C4-2B (cell line): ENCODE measurements around the gene SHC1.

Source experiments
- ZFX ChIP-seq: fragments of 450-650 bp; IDR thresholded peaks from 2 replicates; pipeline ENCODE4 v1.6.1; 2017
- TF ChIP-seq, protein P1 (sequence below): fragments of 450-650 bp; conservative IDR thresholded peaks from 2 replicates; pipeline ENCODE4 v1.5.1; 2017; ENCODE audit warnings: mild to moderate bottlenecking

GRCh38 chr1:154971341-154971998 lies 923 bp upstream of the SHC1 start:
- TF ChIP-seq, protein P1, sequence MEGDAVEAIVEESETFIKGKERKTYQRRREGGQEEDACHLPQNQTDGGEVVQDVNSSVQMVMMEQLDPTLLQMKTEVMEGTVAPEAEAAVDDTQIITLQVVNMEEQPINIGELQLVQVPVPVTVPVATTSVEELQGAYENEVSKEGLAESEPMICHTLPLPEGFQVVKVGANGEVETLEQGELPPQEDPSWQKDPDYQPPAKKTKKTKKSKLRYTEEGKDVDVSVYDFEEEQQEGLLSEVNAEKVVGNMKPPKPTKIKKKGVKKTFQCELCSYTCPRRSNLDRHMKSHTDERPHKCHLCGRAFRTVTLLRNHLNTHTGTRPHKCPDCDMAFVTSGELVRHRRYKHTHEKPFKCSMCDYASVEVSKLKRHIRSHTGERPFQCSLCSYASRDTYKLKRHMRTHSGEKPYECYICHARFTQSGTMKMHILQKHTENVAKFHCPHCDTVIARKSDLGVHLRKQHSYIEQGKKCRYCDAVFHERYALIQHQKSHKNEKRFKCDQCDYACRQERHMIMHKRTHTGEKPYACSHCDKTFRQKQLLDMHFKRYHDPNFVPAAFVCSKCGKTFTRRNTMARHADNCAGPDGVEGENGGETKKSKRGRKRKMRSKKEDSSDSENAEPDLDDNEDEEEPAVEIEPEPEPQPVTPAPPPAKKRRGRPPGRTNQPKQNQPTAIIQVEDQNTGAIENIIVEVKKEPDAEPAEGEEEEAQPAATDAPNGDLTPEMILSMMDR: no peak
- TF ChIP-seq ZFX: no peak
